Endodermal cell (in vitro differentiated cells): ENCODE results near the gene DYNLT3. TPM values are rescaled to one million over a fixed set of nuclear protein-coding genes. Genes with fewer than 3 reads are reported as not detected.

Experiments used
- DNase-seq: peaks from one replicate; pipeline ENCODE4 v3.0.0-alpha.2; 2017
- H3K27ac ChIP-seq: 2 replicates; pipeline ENCODE4 v1.5.1; 2013; ENCODE audit warnings: mild to moderate bottlenecking, low read depth, low read length, moderate library complexity
- H3K27me3 ChIP-seq: 2 replicates; pipeline ENCODE4 v1.6.1; 2013; ENCODE audit warnings: mild to moderate bottlenecking, low read length, moderate library complexity; ENCODE audit not compliant: insufficient read depth, control insufficient read depth, poor library complexity, severe bottlenecking
- H3K36me3 ChIP-seq: 2 replicates; pipeline ENCODE4 v1.7.0; 2013; ENCODE audit warnings: mild to moderate bottlenecking, low read length, moderate library complexity; ENCODE audit not compliant: control insufficient read depth, insufficient read depth
- H3K4me1 ChIP-seq: one replicate; pipeline ENCODE4 v1.7.0; 2013; ENCODE audit warnings: low read length; ENCODE audit not compliant: control insufficient read depth, insufficient read depth
- H3K4me3 ChIP-seq: 2 replicates; pipeline ENCODE4 v1.5.1; 2013; ENCODE audit warnings: mild to moderate bottlenecking, low read length, moderate library complexity
- H3K9ac ChIP-seq: 2 replicates; pipeline ENCODE4 v1.6.1; 2013; ENCODE audit warnings: mild to moderate bottlenecking, low read length, moderate library complexity; ENCODE audit not compliant: poor library complexity, severe bottlenecking; ENCODE audit errors: extremely low read depth
- H3K9me3 ChIP-seq: 2 replicates; pipeline ENCODE4 v1.6.1; 2013; ENCODE audit warnings: mild to moderate bottlenecking, low read length, moderate library complexity; ENCODE audit not compliant: control insufficient read depth
- H3K27ac Mint-ChIP-seq: 2 replicates; pipeline ENCODE4 v1.8.0; 2020; ENCODE audit warnings: mixed read lengths
- H3K27me3 Mint-ChIP-seq: 2 replicates; pipeline ENCODE4 v1.8.0; 2021; ENCODE audit warnings: mild to moderate bottlenecking, mixed read lengths; ENCODE audit not compliant: insufficient read depth
- H3K36me3 Mint-ChIP-seq: 2 replicates; pipeline ENCODE4 v1.8.0; 2020; ENCODE audit warnings: low read depth, mixed read lengths
- H3K4me1 Mint-ChIP-seq: 2 replicates; pipeline ENCODE4 v1.8.0; 2020; ENCODE audit warnings: mixed read lengths
- H3K4me3 Mint-ChIP-seq: 2 replicates; pipeline ENCODE4 v1.8.0; 2020; ENCODE audit warnings: mild to moderate bottlenecking, moderate library complexity, mixed read lengths
- H3K9me3 Mint-ChIP-seq: 2 replicates; pipeline ENCODE4 v1.8.0; 2020; ENCODE audit warnings: mild to moderate bottlenecking, mixed read lengths
- WGBS, 2 experiments: methylation state at CpG; one replicate each; pipeline versions ENCODE4 v1.1.5 to v1.1.7; 2013; ENCODE audit warnings: missing lambda C conversion rate in 2 of 2, mixed read lengths in 1 of 2; ENCODE audit not compliant: insufficient coverage in 1 of 2, insufficient read length in 1 of 2; 5-methylcytosine and 5-hydroxymethylcytosine counted together
- total RNA-seq, 2 donors: library from RNA; stranded (reverse); fragmentation: NEBNext Ultra II Directional in 1 of 2; extraction: Animal tissue kit (Norgen Biotek cat#: 25700) in 1 of 2; gene quantifications; 2 replicates in 1 of 2; 3 replicates in 1 of 2; pipeline ENCODE4 v1.2.1, GENCODE V29; 2021
- TF ChIP-seq, protein P1 (sequence below): fragments of 200-600 bp; sonication (generic); conservative IDR thresholded peaks from 2 replicates; pipeline ENCODE4 v1.5.0; 2021; ENCODE audit warnings: antibody characterized with exemption, mild to moderate bottlenecking

The DYNLT3 gene
- total RNA-seq, 2 donors from 2014 or later: 14.3 to 15.4 TPM

DNA sequence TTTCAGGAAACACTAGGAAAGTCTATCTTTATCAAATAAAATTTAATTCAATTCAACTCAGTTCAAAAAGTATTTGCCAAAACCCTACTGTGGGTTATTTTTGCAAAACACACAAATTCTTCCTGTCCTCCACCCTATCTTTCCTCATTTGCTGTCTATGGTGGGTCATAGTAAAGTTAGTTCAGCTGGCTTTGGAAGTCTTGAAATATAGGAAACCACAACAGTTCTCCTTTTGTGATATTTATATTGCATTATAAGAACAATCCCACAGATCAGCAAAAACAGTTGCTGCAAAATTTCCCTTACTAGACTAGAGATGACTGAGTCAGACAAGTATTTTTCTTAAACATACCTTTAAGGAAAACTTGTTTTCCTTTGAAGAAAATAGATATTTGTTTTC, 45.3 kb downstream of the DYNLT3 start:
- TF ChIP-seq, protein P1, sequence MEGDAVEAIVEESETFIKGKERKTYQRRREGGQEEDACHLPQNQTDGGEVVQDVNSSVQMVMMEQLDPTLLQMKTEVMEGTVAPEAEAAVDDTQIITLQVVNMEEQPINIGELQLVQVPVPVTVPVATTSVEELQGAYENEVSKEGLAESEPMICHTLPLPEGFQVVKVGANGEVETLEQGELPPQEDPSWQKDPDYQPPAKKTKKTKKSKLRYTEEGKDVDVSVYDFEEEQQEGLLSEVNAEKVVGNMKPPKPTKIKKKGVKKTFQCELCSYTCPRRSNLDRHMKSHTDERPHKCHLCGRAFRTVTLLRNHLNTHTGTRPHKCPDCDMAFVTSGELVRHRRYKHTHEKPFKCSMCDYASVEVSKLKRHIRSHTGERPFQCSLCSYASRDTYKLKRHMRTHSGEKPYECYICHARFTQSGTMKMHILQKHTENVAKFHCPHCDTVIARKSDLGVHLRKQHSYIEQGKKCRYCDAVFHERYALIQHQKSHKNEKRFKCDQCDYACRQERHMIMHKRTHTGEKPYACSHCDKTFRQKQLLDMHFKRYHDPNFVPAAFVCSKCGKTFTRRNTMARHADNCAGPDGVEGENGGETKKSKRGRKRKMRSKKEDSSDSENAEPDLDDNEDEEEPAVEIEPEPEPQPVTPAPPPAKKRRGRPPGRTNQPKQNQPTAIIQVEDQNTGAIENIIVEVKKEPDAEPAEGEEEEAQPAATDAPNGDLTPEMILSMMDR: no peak
- H3K27me3 ChIP-seq: no peaks in the 10 kb centered on the region
- peaks cover 40% of the 10 kb centered on the region for H3K9me3 Mint-ChIP-seq

DNA sequence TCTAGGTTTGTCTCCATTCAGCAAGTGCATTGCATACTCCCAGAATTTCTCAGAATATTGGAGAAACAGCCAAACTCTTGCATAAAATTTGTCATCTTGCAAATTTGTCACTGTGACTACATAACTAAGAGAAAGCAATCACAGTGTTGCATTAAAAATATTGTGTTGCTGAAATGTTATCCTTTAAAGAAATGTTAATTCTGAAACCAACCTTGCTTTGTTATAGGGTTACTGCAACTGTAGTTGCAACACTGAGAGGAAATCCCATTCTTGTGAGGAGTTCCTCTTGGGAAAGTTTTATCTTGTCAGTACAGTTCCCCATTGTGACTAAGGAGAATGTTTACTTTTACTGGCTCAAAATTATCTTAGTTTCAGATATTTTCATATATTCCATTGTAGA, 46.7 kb downstream of the DYNLT3 start:
- no peak for DNase-seq
- H3K27ac ChIP-seq: no peak overlapping the region
- H3K27me3 ChIP-seq: no peaks in the 10 kb centered on the region
- no peaks in the 10 kb centered on the region for H3K9me3 ChIP-seq
- no peak overlapping the region for H3K4me3 ChIP-seq
- no peak overlapping the region for H3K9ac ChIP-seq
- H3K4me1 ChIP-seq: no peaks in the 10 kb centered on the region
- Mint-ChIP-seq H3K27ac (no peak overlapping the region), H3K36me3 (no peaks in the 10 kb centered on the region), H3K27me3 (no peaks in the 10 kb centered on the region), H3K9me3 (peaks cover 40% of the 10 kb centered on the region), H3K4me3 (no peak overlapping the region), H3K4me1 (peaks cover 16% of the 10 kb centered on the region)
- no peaks in the 10 kb centered on the region for H3K36me3 ChIP-seq
- TF ChIP-seq, protein P1: no peak

More for the DNA sequence above, 45.3 kb downstream of the DYNLT3 start:
- H3K9me3 ChIP-seq: no peaks in the 10 kb centered on the region
- DNase-seq: no peak
- Mint-ChIP-seq H3K27me3 (no peaks in the 10 kb centered on the region), H3K4me1 (peaks cover 6% of the 10 kb centered on the region), H3K27ac (no peak overlapping the region), H3K36me3 (no peaks in the 10 kb centered on the region), H3K4me3 (no peak overlapping the region)
- no peaks in the 10 kb centered on the region for H3K36me3 ChIP-seq
- no peak overlapping the region for H3K4me3 ChIP-seq
- no peaks in the 10 kb centered on the region for H3K4me1 ChIP-seq
- H3K27ac ChIP-seq: no peak overlapping the region
- no peak overlapping the region for H3K9ac ChIP-seq

DNA sequence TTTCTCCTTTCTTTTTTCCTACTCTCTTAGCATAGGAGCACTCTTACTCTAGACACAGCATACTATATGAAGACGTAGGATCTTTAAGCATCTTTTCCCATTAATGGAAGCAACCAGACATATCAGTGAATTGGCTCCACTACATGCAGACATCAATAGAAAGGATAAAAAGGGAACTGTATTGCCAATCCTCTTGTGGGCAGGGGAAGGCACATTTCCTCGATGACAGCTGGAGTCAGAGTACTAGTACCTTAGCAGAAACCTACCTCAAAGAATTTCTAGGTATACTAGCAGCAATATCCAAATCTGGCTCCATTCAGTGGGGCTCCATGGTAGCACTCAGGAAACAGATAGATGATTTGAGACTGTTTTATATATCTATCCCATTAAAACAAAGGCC, 47.4 kb downstream of the DYNLT3 start:
- WGBS, 2 experiments: 87% methylated on average over 2 of the region's 2 CpGs; no CpG with 5 or more reads in 1 of the 2 experiments
- H3K36me3 Mint-ChIP-seq: no peaks in the 10 kb centered on the region
- no peak overlapping the region for H3K4me3 Mint-ChIP-seq

More for the DNA sequence above, 47.4 kb downstream of the DYNLT3 start:
- Mint-ChIP-seq H3K27me3 (no peaks in the 10 kb centered on the region), H3K9me3 (peaks cover 41% of the 10 kb centered on the region), H3K27ac (no peak overlapping the region), H3K4me1 (peaks cover 16% of the 10 kb centered on the region)
- no peaks in the 10 kb centered on the region for H3K9me3 ChIP-seq
- TF ChIP-seq, protein P1: no peak
- no peak overlapping the region for H3K27ac ChIP-seq
- no peak overlapping the region for H3K9ac ChIP-seq
- no peak overlapping the region for H3K4me3 ChIP-seq
- no peak for DNase-seq
- no peaks in the 10 kb centered on the region for H3K36me3 ChIP-seq
- H3K27me3 ChIP-seq: no peaks in the 10 kb centered on the region
- no peaks in the 10 kb centered on the region for H3K4me1 ChIP-seq
